Neural crest cell (in vitro differentiated cells): Measurements from ENCODE around the gene OR51B2. TPM values are rescaled to one million over a fixed set of nuclear protein-coding genes. Genes with fewer than 3 reads are reported as not detected.
"Not testable (repeated sequence)": the region's sequence is repeated elsewhere in the genome, so short reads cannot be mapped to it uniquely, and the experiment has no call there.

Experiments used
- DNase-seq: peaks from one replicate; pipeline ENCODE4 v3.0.0; 2021; ENCODE audit warnings: low read depth, mixed read lengths, low spot score
- H3K27ac Mint-ChIP-seq: one replicate; pipeline ENCODE4 v1.8.0; 2021; ENCODE audit warnings: mild to moderate bottlenecking, mixed read lengths; ENCODE audit not compliant: unreplicated experiment
- H3K27me3 Mint-ChIP-seq: 2 replicates; pipeline ENCODE4 v1.8.0; 2021; ENCODE audit warnings: low read depth, mild to moderate bottlenecking, mixed read lengths
- H3K36me3 Mint-ChIP-seq: 2 replicates; pipeline ENCODE4 v1.8.0; 2021; ENCODE audit warnings: low read depth, mild to moderate bottlenecking, mixed read lengths
- H3K4me1 Mint-ChIP-seq: 2 replicates; pipeline ENCODE4 v1.8.0; 2021; ENCODE audit warnings: mixed read lengths
- H3K4me3 Mint-ChIP-seq: one replicate; pipeline ENCODE4 v1.8.0; 2021; ENCODE audit warnings: mild to moderate bottlenecking, mixed read lengths
- H3K9me3 Mint-ChIP-seq: 2 replicates; pipeline ENCODE4 v1.8.0; 2021; ENCODE audit warnings: mixed read lengths
- total RNA-seq: library from RNA; stranded (reverse); gene quantifications from 2 replicates; pipeline ENCODE4 v1.2.1, GENCODE V29; 2021
- TF ChIP-seq, protein P1 (sequence below): fragments of 200-600 bp; sonication (generic); conservative IDR thresholded peaks from 2 replicates; pipeline ENCODE4 v1.5.0; 2021; ENCODE audit warnings: antibody characterized with exemption, mild to moderate bottlenecking

The OR51B2 gene
- total RNA-seq, 1 donor from 2014 or later, result not detected

DNA sequence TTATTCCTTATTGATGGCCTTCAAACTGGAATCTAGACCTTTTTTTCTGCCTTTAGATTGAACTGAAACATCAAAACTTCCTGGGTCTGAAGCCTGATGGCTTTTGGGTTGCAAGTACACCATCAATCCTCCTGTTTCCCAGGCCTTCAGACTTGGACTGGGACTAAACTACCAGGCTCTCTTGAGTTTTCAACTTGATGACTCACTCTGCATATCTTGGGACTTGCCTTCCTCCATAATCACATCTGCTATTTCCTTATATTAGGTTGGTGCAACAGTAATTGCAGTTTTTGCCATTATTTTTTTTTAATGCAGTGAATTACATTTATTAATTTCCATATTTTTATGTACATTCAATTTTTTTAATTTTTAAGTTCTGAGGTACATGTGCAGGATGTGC, 12.2 kb upstream of the OR51B2 start:
- Mint-ChIP-seq H3K9me3 (no peaks in the 10 kb centered on the region), H3K4me1 (no peaks in the 10 kb centered on the region), H3K36me3 (no peaks in the 10 kb centered on the region), H3K27ac (no peak overlapping the region), H3K27me3 (no peaks in the 10 kb centered on the region), H3K4me3 (no peak overlapping the region)
- no peak for DNase-seq
- TF ChIP-seq, protein P1, sequence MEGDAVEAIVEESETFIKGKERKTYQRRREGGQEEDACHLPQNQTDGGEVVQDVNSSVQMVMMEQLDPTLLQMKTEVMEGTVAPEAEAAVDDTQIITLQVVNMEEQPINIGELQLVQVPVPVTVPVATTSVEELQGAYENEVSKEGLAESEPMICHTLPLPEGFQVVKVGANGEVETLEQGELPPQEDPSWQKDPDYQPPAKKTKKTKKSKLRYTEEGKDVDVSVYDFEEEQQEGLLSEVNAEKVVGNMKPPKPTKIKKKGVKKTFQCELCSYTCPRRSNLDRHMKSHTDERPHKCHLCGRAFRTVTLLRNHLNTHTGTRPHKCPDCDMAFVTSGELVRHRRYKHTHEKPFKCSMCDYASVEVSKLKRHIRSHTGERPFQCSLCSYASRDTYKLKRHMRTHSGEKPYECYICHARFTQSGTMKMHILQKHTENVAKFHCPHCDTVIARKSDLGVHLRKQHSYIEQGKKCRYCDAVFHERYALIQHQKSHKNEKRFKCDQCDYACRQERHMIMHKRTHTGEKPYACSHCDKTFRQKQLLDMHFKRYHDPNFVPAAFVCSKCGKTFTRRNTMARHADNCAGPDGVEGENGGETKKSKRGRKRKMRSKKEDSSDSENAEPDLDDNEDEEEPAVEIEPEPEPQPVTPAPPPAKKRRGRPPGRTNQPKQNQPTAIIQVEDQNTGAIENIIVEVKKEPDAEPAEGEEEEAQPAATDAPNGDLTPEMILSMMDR, result no peak

DNA sequence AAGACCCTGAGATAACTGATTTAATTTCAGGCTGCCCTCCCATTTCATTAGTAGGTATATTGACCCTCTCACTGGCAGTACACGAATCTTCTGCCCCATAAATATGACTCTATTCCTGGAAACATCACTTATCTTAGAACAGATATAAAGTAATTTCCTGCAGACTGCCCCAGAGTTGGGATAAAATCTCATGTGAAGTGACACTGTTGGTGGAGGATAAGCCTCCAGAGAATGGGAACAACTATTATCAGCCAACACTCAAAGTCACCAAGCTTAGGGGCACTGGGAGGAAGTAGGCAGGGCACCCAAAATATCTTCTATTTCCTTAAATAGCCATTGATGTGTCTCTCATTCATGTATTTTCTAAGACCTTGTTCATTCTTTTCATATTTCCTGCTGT, 11.1 kb upstream of the OR51B2 start:
- no peak overlapping the region for H3K27ac Mint-ChIP-seq
- H3K4me1 Mint-ChIP-seq, result no peaks in the 10 kb centered on the region
- TF ChIP-seq, protein P1, result no peak
- no peaks in the 10 kb centered on the region for H3K9me3 Mint-ChIP-seq
- DNase-seq, result no peak
- no peaks in the 10 kb centered on the region for H3K36me3 Mint-ChIP-seq
- H3K27me3 Mint-ChIP-seq, result no peaks in the 10 kb centered on the region
- H3K4me3 Mint-ChIP-seq, result no peak overlapping the region

DNA sequence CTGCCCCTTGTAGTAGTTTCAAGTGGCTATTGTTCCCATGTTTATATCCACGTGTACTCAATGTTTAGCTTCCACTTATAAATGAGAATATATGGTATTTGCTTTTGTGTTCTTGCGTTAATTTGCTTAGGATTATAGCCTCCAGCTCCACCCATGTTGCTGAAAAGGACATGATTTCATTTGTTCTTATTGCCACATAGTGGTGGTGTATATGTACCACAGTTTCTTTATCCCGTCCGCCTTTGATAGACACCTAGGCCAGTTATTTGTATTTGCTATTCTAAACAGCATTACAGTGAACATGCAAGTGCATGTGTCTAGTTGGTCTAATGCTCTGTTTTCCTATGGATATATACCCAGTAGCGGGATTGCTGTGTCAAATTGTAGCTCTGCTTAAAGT, 6.8 kb downstream of the OR51B2 start:
- Mint-ChIP-seq H3K4me1 (no peaks in the 10 kb centered on the region), H3K27ac (no peak overlapping the region), H3K36me3 (no peaks in the 10 kb centered on the region), H3K4me3 (no peak overlapping the region), H3K27me3 (no peaks in the 10 kb centered on the region), H3K9me3 (peaks cover 2% of the 10 kb centered on the region)
- TF ChIP-seq, protein P1, result no peak
- no peak for DNase-seq

DNA sequence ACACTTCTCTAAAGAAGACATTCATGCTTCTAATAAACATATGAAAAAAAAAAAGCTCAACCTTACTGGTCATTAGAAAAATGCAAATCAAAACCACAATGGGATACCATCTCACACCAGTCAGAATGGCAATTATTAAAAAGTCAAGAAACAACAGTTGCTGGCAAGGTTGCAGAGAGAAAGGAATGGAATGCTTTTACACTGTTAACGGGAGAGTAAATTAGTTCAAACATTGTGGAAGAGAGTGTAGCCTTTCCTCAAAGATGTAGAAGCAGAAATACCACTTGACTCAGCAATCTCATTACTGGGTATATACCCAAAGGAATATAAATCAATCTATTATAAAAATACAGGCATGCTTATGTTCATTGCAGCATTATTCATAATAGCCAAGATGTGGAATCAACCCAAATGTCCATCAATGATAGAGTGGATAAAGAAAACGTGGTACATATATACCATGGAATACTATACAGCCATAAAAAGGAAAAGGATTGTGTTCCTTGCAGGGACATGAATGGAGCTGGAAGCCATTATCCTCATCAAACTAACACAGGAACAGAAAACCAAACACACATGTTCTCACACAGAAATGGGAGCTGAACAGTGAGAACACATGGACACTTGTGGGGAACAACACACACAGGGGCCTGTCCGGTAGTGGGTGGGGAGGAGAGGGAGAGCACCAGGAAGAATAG, 10.6 kb downstream of the OR51B2 start:
- H3K27ac Mint-ChIP-seq, H3K9me3 Mint-ChIP-seq, H3K4me3 Mint-ChIP-seq, H3K27me3 Mint-ChIP-seq, H3K4me1 Mint-ChIP-seq, H3K36me3 Mint-ChIP-seq, DNase-seq: not testable (repeated sequence)

DNA sequence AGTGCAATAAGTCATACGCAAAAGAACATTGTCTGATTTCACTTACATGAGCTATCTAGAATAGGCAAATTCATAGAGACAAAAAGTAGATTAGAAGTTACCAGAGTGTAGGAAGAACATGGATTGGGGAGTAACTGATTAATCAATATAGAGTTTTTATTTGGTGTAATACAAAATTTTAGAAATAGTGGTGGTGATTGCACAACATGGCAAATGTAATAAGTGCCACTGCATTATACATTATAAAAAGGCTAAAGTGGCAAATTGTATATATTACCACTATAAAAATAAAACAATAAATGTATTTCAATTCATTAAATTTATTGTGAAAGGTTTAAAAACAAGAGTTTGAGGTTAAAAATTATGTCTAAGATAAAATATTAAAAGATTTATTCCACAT, 13.7 kb downstream of the OR51B2 start:
- Mint-ChIP-seq H3K9me3 (peaks cover 2% of the 10 kb centered on the region), H3K36me3 (no peaks in the 10 kb centered on the region), H3K27me3 (no peaks in the 10 kb centered on the region), H3K4me1 (no peaks in the 10 kb centered on the region), H3K27ac (no peak overlapping the region), H3K4me3 (no peak overlapping the region)
- no peak for DNase-seq
- TF ChIP-seq, protein P1, result no peak

DNA sequence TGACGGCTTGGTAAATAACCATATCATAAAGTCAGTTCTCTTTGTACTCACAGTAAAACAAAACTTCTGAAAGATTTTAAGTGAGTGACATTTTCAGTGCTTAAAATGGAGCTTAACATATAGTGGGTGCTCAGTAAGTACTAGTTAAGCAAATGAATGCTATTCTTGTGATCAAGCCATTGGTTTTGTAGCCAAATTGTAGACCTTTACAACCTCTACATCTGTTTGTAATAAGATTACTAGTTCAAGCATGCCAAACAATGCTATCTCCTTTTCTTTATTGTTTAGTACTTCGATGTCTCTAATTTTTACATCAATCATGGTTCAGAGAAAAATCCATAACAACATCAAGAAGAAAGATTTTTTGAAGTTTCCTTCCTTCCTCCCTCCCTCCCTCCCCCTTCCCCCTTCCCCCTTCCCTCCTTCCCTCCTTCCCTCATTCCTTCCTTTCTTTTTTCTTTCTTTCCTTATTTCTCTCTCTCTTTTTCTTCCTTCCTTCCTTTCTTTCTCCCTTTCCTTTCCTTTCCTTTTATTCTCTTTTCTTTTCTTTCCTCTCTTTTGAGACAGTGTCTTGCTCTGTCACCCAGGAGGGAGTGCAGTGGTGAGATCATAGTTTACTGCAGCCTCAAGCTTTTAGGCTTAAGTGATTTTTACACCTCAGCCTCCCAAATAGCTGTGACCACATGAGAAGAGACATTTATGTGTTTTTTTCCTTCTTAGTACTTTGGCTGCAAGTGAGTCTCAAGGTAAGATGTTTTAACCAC, 16.7 kb downstream of the OR51B2 start:
- Mint-ChIP-seq H3K27ac (no peak overlapping the region), H3K9me3 (no peaks in the 10 kb centered on the region), H3K27me3 (no peaks in the 10 kb centered on the region), H3K4me1 (no peaks in the 10 kb centered on the region), H3K4me3 (no peak overlapping the region), H3K36me3 (no peaks in the 10 kb centered on the region)
- DNase-seq, result no peak
- TF ChIP-seq, protein P1, result no peak
